ENCODE measurements around the gene TMEFF2.

DNA sequence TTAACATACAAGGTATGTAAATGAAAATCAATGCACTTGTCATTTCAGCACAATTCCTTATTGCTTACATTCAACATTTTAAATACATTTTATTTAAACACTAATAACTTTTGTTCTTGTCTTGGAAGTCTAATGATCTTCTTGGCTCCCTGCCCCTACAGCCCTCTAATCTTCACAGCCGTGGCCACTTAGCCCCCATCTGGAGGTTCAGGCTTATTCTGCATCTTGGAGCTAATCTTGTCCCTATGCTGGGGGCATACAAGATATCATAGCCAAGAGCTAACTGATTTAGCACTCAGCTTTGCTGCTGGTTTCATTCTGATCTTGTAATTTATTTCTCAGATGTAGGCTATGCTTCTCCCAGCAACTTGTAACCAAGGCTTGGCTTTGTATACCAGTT is 140.8 kb downstream of the TMEFF2 start:
- TF ChIP-seq POLR2AphosphoS5 (IDR thresholded peaks at IDR 0.05; ENCODE audit: low read depth) = no peak
- TF ChIP-seq, protein P1, sequence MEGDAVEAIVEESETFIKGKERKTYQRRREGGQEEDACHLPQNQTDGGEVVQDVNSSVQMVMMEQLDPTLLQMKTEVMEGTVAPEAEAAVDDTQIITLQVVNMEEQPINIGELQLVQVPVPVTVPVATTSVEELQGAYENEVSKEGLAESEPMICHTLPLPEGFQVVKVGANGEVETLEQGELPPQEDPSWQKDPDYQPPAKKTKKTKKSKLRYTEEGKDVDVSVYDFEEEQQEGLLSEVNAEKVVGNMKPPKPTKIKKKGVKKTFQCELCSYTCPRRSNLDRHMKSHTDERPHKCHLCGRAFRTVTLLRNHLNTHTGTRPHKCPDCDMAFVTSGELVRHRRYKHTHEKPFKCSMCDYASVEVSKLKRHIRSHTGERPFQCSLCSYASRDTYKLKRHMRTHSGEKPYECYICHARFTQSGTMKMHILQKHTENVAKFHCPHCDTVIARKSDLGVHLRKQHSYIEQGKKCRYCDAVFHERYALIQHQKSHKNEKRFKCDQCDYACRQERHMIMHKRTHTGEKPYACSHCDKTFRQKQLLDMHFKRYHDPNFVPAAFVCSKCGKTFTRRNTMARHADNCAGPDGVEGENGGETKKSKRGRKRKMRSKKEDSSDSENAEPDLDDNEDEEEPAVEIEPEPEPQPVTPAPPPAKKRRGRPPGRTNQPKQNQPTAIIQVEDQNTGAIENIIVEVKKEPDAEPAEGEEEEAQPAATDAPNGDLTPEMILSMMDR (conservative IDR thresholded peaks at IDR 0.05; ENCODE audit: low read depth in 2 of 2) = no peak
- no peak for TF ChIP-seq CREB1 (CRISPR knock-in tag; IDR thresholded peaks at IDR 0.05; ENCODE audit: low read depth)
- TF ChIP-seq, protein P2, sequence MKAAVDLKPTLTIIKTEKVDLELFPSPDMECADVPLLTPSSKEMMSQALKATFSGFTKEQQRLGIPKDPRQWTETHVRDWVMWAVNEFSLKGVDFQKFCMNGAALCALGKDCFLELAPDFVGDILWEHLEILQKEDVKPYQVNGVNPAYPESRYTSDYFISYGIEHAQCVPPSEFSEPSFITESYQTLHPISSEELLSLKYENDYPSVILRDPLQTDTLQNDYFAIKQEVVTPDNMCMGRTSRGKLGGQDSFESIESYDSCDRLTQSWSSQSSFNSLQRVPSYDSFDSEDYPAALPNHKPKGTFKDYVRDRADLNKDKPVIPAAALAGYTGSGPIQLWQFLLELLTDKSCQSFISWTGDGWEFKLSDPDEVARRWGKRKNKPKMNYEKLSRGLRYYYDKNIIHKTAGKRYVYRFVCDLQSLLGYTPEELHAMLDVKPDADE (IDR thresholded peaks at IDR 0.05) = no peak
- TF ChIP-seq EZH2 (IDR thresholded peaks at IDR 0.05; ENCODE audit: low read depth, unreplicated experiment) = no peak
- TF ChIP-seq, protein P3, sequence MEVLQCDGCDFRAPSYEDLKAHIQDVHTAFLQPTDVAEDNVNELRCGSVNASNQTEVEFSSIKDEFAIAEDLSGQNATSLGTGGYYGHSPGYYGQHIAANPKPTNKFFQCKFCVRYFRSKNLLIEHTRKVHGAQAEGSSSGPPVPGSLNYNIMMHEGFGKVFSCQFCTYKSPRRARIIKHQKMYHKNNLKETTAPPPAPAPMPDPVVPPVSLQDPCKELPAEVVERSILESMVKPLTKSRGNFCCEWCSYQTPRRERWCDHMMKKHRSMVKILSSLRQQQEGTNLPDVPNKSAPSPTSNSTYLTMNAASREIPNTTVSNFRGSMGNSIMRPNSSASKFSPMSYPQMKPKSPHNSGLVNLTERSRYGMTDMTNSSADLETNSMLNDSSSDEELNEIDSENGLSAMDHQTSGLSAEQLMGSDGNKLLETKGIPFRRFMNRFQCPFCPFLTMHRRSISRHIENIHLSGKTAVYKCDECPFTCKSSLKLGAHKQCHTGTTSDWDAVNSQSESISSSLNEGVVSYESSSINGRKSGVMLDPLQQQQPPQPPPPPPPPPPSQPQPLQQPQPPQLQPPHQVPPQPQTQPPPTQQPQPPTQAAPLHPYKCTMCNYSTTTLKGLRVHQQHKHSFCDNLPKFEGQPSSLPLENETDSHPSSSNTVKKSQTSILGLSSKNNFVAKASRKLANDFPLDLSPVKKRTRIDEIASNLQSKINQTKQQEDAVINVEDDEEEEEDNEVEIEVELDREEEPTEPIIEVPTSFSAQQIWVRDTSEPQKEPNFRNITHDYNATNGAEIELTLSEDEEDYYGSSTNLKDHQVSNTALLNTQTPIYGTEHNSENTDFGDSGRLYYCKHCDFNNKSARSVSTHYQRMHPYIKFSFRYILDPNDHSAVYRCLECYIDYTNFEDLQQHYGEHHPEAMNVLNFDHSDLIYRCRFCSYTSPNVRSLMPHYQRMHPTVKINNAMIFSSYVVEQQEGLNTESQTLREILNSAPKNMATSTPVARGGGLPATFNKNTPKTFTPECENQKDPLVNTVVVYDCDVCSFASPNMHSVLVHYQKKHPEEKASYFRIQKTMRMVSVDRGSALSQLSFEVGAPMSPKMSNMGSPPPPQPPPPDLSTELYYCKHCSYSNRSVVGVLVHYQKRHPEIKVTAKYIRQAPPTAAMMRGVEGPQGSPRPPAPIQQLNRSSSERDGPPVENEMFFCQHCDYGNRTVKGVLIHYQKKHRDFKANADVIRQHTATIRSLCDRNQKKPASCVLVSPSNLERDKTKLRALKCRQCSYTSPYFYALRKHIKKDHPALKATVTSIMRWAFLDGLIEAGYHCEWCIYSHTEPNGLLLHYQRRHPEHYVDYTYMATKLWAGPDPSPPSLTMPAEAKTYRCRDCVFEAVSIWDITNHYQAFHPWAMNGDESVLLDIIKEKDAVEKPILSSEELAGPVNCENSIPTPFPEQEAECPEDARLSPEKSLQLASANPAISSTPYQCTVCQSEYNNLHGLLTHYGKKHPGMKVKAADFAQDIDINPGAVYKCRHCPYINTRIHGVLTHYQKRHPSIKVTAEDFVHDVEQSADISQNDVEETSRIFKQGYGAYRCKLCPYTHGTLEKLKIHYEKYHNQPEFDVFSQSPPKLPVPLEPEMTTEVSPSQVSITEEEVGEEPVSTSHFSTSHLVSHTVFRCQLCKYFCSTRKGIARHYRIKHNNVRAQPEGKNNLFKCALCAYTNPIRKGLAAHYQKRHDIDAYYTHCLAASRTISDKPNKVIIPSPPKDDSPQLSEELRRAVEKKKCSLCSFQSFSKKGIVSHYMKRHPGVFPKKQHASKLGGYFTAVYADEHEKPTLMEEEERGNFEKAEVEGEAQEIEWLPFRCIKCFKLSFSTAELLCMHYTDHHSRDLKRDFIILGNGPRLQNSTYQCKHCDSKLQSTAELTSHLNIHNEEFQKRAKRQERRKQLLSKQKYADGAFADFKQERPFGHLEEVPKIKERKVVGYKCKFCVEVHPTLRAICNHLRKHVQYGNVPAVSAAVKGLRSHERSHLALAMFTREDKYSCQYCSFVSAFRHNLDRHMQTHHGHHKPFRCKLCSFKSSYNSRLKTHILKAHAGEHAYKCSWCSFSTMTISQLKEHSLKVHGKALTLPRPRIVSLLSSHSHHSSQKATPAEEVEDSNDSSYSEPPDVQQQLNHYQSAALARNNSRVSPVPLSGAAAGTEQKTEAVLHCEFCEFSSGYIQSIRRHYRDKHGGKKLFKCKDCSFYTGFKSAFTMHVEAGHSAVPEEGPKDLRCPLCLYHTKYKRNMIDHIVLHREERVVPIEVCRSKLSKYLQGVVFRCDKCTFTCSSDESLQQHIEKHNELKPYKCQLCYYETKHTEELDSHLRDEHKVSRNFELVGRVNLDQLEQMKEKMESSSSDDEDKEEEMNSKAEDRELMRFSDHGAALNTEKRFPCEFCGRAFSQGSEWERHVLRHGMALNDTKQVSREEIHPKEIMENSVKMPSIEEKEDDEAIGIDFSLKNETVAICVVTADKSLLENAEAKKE (CRISPR knock-in tag; IDR thresholded peaks at IDR 0.05) = no peak
